HS-5 (cell line): ENCODE results near the gene LBHD2.

Source experiments
- DNase-seq: peaks from one replicate; pipeline ENCODE4 v3.0.0-alpha.2; 2012; ENCODE audit warnings: low read depth

The LBHD2 gene

GRCh38 chr14:103091041-103091882, 7.3 kb downstream of the LBHD2 start:
- DNase-seq, result no peak

- DNase-seq, result no peak
Measured at GRCh38 chr14:103091883-103092222, 7.8 kb downstream of the LBHD2 start.

DNA sequence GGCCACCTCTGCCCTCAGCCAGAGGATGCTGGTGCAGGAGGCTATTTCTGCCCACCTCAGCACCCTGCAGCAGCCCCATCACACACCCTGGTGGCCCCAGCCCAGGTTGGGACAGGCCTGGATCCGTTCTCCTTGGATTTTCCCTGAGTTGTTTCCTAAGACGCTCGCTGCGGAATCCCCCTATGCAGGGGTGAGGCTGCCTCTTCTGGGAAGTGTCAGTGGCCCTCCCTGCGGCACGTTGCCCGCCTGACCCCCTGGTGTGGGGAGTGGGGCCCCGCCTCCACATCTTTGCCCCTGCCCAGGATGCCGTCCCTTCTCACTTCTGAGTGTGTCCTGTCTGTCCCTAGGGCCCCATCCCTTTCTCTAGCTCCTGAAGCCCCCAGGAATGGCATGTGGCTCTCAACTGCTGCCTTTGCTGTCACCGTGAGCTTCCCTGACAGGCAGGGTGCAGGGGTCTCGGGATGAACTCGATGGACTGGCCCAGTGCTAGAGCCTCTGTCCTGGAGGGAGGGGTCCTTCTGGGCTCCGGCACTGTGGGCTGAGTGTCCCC, 9.9 kb downstream of the LBHD2 start:
- DNase-seq, result no peak

- DNase-seq, result no peak
Measured at GRCh38 chr14:103094406-103095209, 10.6 kb downstream of the LBHD2 start, which contains the start of gene EXOC3L4. Gene EXOC3L4 (plus strand): TSS chr14:103094725. CDS start chr14:103100220, 5,495 bp downstream.

GRCh38 chr14:103095210-103095778, 11.3 kb downstream of the LBHD2 start:
- no peak for DNase-seq

GRCh38 chr14:103096387-103096786, 12.4 kb downstream of the LBHD2 start:
- no peak for DNase-seq

GRCh38 chr14:103097244-103097993, 13.4 kb downstream of the LBHD2 start:
- DNase-seq, result no peak

DNA sequence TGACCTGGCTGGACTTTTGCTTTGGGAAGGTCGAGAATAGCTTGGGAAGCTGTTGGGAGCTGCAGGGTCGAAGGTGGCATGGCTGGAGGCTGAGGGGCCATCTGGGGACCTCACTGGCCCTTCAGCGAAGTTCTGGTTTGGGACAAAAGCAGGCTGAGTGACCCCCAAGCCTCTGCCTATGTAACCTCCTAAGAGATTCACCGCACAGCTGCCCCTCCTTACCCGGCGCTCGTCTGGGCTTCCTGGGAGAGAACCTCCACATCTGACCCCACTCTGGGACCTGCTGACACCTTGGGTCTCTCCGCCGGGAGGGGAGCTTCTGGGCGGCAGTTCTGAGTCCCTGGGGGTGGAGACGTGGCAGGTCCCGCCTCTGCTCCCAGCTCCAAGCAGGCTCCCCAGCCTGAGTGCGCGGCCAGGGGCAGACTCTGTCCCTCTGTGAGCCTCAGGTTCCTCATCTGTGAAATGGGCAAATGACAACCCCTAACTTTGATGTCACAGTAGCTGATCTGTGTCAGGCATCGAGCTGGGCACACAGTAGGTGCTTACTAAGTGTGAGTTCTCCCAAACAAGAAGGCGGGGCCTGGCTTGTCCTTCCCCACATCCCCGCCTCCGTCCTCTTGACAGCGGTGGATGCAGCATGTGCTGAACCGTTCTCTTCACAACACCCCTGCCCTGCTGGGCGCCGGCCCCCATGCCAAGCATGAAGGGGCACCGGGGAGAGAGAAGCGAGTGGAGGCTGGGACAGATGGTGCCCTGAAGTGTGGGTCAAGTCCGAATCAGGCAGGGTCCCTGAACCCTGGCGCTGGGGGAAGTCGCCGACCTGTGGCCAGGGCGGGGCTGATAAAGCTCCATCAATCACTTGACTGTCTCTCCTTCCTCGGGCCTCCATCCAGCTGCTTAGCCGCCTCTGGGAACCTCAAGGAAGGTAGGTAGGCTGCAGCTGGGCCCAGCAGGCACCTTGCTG, 14.3 kb downstream of the LBHD2 start:
- DNase-seq, result no peak

DNA sequence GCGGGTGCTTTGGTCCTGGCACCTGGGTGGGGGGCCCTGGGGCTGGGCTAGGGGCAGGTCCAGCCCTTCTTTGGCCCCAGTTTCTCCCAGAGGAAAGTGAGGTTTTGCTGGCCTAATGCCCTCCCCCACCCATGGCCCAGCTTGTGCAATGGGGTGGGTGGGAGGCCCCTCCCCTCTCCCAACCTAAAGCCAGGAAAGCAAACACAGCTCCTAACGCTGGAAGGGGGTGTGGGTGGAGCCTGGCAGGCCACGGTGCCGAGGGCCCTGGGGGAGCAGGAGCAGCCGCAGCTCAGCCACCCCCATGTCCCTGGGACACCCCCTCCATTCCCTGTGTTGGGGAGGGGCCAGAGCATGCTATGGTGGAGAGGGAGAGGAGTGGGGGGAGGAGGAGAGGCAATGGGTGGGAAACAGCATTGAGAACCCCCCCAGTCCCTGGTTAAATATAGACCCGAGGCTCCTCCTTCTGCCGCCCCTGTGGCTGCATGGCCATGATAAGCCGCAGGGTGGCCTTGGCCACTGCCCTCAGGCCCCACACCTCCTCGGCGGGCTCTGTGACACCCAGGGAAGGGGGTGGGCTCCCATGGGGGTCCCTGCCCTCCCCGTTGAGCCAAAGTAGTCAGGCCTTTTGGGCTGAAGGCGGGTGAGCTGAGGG, 15.2 kb downstream of the LBHD2 start:
- no peak for DNase-seq

DNA sequence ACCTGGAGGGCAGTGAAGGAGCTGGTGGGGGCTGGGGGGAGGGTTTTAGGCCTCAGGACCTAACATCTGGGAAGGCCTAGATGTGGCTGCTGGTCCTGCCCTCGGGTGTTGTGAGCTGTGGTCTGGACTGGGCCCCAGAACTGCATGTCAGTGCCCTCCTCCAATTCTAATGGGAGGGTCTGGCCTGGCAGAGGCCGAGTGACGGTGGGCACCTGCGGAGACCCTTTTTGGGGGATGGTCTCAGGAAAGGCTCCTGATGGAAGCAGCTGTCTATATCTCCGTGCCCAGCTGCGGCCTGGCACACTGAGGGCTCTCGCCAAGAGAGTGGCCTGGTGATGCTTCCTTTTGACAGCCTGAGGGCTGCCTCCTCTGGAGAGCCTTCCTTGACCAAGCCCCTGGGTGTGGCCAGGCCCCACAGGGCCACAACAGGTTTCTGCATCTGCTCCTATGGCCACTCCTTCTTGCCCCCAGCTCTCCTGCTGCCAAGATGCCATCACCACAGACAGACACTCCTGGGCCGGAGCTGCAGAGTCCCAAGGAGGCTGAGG, 15.8 kb downstream of the LBHD2 start:
- no peak for DNase-seq

GRCh38 chr14:103100281-103101121, 16.5 kb downstream of the LBHD2 start:
- DNase-seq, result no peak

- no peak for DNase-seq
Measured at GRCh38 chr14:103101257-103101962, 17.4 kb downstream of the LBHD2 start.

DNA sequence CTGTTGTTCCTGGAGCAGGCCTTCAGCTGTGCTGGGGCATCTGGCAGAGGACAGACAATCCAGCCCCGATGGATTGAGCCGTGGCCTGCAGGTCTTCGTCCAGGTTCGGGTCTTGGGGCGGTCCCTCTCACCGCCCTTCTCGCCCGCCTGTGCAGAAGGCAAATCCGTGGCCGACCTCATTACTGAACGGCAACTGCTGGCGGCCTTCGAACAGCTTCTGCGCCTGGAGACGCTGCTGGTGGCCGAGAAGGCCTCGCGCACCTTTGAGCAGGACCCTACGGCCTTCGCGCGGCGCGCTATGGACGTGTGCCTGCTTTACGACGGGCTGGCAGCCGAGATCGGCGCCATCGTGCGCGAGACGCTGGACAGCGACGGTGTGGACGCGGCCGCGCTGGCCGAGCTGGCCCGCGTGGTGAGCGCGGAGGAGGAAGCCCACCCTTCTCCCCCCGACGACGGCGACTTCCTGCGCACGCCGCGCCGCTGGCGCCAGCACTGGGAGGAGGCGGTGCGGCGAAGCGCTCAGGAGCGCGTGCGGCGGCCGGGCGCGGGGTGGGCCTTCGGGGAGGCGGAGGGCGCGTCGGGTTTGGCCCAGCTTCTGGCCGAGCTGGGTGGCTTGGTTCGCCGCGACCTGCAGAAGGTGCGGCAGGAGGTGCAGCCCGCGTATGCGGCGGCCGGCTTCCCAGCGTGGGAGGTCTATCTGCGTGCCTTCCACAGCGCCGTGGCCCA, 18.1 kb downstream of the LBHD2 start:
- no peak for DNase-seq

DNA sequence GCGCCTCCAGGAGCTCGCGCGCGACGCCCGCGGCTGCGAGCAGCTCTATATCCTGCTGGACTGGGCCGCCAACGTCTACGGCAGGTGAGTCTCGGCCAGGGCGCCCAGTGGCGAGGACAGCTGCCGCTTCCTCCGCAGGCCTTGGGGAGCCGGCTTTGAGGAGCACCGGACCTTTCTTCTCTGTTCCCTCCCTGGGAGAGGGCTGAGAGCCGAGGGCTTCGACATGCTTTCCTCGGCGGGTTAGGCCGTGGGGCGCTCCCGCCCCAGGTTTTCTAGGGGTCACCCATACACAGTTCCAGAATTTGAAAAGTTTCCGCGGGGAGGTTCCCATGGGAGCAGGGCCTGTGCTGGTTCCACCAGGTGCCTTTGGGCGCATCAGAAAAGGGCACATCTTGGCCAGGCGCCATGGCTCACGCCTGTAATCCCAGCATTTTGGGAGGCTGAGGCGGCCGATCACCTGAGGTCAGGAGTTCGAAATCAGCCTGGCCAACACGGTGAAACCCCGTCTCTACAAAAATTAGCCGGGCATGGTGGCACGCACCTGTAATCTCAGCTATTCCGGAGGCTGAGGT, 18.8 kb downstream of the LBHD2 start:
- DNase-seq, result no peak

DNA sequence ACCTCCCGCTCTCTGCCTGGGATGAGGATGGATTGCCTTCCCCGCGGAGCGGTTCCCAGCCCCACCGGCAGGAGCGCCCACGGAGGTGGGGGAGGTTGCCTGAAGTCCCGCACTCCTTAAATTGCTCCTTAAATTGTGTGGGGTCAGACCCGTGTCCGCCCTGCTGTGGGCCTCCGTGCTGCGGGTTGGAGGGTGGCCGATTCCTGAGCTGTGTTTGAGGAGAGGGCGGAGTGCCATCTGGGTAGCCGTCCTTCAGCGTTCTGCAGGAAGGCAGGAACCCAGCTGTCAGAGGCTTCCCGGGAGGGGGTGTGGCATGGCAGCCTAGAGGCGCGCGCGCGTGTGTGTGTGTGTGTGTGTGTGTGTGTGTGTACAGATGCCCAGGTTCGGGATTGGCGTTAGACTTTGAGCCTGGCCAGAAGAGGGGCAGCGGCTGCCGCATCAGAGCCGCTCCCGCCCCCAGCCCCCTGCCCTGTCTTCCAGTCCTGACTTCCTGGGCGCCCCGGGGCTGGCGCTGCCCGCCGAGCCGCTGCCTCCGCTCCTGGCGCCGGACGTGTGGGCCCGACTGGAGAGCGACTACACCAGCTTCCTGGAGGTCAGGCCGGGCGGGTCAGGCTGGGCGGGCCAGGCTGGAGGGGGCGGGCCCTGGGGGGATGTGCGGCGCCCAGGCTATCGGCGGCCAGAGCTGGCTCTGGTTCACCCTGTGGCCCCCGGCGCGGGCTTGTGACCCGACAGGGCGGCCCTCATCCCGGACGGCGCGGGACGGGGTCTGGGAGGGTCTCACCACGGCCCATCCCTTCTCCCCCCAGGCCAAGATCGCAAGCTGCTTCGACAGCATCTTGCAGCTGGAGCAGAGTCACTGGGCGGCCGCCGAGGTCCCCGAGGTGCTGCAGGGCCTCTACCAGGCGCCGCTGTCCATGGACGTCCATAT, 19.7 kb downstream of the LBHD2 start:
- no peak for DNase-seq

- no peak for DNase-seq
Measured at GRCh38 chr14:103104389-103104653, 20.3 kb downstream of the LBHD2 start.
